Activated effector memory CD4-positive, alpha-beta T cell treated with Interleukin-2 at 50 U/mL for 16 hours (primary cell): ENCODE results near the gene CPLANE1.
"Not testable (repeated sequence)": the region's sequence is repeated elsewhere in the genome, so short reads cannot be mapped to it uniquely, and the experiment has no call there.

Source experiments
- DNase-seq: peaks from one replicate; pipeline ENCODE4 v3.0.0-alpha.2; 2020

The CPLANE1 gene

DNA sequence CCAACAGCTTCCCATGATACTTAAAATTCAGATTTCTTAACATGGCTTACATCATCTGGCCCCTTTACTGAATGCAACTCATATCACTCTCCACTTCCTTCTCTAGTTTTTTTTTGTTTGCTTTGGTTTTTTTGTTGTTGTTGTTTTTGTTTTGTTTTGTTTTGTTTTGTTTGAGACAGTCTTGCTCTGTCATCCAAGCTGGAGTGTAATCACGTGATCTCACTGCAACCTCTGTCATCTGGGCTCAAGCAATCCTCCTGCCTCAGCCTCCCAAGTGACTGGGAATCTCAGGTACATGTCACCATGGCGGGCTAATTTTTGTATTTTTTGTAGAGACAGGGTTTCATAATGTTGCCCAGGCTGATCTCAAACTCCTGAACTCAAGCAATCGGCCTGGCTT, 41.4 kb downstream of the CPLANE1 start:
- DNase-seq, result no peak

DNA sequence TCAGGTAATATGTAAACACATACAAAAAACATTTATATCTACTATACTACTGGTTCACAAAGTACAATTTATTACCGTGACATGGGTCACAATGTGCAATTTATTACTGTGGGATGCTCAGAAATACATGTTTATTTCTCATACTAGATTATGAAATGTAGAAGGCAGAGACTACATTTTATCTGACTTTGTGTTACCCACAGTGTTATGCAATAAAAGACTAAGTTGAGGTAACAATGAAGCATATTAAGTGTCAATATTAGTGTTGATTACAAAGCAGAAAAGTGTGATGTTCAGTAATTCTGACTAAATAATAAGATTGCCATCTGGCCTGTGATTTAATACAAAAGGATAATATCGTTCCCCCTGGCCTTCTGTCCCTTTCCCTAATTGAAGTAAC, 42.4 kb downstream of the CPLANE1 start:
- DNase-seq, result no peak

DNA sequence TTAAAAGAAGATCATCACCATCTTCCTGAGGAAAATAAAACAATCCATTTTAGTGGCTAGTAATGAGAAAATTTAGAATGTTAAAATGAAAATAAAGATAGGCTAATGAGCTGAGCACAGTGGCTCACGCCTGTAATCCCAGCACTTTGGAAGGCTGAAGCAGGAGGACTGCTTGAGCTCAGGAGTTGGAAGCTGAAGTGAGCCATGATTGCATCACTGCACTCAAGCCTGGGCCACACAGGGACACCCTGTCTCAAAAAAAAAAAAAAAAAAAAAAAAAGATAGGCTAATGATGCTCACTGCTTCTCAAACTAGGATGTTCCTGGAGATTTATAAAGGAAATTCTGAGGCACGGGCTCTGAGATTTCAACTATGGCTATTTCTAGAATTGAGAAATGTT, 50.3 kb downstream of the CPLANE1 start:
- no peak for DNase-seq

DNA sequence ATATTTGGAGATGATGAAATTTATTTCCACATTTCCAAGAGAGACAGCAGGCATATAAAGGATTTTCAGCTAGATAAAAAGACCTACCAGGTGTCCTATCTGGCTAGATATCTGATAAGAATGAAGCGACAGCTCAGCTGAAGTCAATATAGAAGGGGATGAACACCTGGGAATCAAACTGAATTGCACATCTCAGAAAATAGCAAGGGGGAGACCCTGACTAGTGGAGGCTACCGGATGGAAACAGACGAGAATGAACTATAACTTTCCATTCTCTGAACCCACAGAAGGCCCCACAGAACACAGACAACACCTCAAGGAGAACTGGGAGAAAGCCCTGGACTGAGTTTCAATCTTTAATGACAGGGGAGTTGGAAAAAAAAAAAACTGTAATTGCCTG, 51.1 kb downstream of the CPLANE1 start:
- DNase-seq, result no peak

DNA sequence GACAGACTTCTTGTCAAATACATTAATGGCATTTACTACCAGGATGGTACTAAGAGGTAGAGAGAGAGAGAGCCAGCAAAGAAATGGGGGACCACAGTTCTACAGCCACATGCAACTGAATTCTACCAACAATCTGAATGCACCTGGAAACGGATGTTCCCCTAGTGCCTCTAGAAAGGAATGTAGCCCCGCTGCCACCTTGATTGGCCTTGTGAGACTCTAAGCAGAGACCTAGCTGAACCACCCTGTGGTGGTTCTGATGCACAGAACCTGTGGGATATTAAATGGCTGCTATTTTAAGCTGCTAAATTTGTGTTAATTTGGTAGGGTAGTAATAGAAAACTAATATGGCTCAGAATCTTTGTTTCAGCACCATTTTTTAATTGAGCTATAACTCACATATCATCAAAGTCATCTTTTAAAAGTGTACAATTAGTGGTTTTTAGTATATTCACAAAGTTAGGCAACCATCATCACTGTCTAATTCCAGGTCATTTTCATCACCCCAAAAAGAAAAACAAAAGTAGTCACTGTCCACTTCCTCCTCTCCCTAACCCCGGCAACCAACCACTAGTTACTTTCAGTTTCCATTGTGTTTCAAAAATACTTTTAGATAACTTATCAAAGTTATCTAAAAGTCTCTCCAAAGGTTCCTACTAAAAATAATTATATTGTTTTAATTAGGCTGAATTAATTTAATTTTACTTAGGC, 51.7 kb downstream of the CPLANE1 start:
- no peak for DNase-seq

DNA sequence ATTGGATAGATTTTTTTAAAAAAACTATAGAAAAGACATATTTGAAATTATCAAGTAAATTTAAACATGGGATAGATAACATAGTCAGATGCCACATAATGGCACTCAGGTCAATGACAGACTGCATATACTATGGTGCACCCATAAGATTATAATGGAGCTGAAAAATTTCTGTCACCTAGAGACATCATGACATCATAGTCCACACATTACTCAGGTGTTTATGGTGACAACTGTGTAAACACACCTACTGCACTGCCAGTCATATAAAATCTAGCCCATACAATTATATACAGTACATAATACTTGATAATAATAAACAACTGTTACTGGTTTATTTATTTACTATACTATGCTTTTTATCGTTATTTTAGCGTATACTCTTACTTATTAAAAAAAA, 58.6 kb downstream of the CPLANE1 start:
- DNase-seq, result no peak

DNA sequence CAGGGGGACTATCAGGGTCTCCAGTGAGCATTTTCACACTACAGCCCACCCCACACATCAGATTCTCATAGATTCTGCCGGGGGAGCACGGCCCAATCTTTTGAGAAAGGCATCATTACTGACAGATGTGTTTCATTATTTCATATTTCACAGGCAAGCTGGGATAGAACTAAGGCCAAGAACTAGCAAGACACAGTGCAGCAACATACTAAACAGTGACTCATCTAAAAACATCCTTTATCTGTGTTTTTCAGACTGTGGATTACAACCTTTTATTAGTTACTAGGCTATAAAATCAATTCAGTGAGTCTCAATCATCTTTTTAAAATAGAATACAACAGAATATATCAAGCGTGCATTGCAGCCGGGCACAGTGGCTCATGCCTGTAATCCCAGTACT, 59.8 kb downstream of the CPLANE1 start:
- no peak for DNase-seq

DNA sequence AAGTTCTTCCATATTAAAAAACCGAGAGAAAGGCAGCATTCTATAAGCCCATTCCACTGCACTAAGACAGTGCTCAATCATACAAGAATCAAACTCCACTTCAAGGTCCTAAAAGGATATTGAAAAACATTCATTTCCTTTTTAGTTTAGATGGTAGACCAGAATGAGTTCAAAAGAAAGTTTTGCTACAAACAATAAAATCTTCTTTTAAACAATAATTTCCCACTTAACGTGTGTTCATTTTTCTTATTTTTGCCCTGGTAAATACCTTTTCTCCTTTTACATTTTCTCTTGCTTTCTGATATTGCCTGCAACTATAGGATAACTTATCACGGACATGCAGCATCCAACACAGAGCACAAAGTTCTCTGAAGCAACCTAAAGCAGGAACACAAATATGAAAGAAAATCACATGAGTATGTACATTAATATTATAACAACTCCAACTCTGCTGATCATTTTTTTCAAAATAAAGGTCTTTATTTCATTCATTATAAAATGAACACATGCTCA, 61.7 kb downstream of the CPLANE1 start:
- no peak for DNase-seq

DNA sequence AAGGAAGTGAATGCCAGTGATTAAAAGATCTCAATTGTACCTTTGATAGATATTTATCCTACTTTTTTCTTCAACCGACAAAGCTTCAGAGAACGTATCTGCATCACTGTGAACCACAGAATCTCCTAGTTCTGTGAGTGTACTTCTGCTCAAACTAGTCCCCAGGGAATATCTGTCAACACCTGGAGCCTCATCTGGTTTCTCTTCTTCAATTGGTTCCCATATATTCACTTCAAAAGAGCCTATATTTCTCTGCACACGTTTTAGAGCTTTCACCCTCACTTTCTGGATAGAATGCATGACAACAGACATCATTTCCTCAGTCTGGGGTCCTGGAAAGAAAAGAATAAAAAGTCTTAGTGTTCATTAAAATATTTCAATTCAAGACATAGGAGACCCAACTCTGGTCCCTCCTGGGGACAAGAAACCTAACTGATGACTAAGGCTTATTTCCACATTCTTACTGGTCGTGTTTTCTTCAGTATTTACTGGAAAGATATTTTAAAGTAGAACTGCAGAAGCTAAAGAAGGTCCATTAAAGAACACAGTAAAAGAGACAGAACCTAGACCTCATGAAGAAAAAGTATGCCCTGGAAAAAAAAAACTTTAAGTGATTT, 64.3 kb downstream of the CPLANE1 start:
- no peak for DNase-seq

DNA sequence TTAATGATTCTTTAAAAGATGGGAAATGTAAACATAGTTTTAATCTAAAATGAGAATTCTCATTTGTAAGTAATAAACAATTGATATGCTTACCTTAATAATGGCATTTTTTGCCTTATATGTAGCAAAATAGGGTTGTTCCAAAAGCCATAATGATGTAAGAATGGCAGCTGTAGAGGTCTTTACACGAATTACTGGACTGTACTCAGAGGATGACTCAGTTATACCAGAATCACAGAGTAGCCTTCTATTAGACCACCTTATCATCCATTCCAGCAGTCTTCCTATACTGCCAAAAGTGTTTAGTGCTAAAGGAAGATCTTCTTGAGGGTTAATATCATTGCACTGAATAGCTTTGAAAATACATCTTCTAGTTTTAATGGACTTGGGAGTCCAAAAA, 66.5 kb downstream of the CPLANE1 start:
- DNase-seq, result no peak

DNA sequence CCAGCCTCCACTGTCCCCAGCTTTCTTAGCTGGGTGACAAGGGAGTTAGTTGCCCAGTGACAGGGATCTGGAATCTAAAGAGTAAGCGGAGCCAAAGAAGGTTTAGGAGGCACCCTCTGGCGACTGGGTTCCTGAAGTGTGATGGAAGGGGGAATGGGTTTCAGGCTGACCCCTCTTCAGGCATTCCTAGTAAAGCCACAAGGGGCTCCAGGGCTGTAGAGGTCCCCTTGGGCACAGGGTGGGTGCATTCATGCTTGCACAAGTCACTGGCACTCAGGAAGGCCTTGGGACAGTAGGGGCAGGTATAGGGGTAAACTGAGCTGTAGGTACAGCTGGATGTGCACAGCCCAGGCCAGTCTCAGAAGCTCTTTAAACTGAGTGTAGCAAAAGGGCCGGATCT, 74.2 kb downstream of the CPLANE1 start:
- DNase-seq, result no peak

DNA sequence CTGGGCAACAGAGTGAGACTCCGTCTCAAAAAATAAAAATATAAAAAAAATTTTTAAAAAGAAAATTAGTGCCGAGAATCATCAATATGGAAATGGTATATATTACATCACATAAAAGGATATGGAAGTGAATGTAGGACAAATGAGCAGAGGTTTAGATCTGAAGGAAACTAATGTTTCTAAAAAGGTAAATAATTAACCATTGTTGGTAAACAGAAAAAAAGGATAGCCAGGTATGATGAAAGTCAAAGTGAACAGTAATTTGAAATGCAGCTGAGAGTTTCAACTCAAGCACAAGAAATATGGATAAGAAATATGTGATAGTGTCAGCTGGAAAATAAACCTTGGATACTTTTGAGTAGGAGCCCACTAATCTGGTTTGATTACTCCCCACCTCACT, 76.2 kb downstream of the CPLANE1 start:
- DNase-seq, result no peak

DNA sequence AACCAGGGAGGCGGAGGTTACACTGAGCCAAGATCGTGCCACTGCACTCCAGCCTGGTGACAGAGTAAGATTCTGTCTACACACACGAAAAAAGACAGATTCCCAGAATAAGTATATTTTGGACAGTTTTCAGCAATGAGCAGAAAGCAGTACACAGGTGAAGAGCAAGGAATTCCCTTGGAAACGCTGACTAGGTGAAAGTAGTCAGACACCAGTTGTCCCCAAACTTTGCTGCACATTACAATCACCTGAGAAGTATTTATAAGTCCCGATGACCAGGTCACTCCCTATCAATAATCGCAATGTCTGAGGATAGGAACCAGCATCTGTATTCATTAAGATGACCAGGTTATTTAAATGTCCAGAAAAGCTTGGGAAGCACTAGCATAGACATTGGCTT, 78.3 kb downstream of the CPLANE1 start:
- DNase-seq, result no peak

DNA sequence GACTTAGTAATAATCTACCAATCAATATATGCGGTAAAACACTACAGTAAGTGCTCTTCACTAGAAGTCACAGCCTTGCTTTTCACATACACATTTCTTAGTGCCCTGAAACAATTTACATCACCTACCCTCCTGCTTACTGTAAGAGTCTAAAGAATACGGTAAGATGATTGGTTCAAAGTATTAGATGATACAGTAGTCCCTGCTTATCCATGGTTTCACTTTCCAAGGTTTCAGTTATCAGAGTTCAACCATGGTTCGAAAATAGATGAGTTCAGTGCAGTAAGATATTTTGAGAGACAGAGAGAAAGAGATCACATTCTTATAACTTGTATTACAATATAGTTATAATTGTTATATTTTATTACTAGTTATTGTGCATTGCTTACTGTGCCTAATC, 83.0 kb downstream of the CPLANE1 start:
- no peak for DNase-seq

DNA sequence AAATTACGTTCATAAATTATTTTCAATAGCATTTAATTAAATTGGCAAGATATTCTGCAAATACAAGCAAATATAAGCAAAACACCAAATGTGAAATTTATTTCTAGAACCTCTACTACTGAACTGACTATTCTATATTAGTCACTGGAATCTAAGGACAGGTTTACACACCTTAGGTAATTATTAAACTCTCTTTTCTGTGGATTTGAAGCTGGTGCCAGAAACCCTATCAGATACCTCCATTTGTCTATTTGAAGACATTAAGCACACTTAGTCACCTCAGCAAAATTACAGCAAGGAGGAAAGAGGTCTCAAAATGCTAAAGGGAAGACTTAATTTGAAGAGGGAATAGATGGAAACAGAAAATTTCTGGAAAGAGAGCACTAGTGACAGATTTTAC, 83.4 kb downstream of the CPLANE1 start:
- no peak for DNase-seq

DNA sequence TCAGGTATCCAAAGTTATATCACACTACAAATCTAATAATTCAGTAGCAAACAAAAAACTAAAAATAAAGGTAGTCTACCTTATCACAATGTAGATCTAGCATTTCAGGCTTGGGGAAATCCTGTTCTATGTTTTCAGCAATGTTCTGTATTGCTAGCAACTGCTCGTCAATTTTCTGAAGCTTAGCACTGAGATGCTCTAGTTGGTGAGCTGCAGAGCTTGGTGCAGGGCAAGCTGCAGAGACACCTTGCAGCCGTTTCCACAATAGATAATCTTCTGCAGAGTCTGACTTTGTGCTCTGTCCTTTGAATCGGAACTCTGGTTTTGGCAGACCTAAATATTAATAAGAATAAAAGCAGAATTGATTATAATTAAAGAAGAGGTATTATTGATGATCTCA, 95.5 kb downstream of the CPLANE1 start:
- DNase-seq, result no peak

DNA sequence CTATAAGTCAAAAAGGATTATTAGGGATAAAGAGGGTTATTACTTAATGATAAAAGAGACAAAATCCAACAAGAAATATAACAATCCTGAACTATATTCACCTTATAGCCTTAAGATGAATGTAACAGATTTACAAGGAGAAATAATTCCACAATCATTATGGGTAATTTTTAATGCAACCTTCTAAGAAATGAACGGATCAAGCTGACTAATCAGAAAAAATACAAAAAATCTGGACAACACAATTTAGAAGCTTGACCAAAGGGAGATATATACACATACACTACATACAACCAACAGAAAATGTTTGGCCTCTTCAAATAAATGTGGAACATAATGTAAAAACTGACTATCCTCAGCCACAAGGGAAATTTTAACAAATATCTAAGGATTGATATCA, 102.3 kb downstream of the CPLANE1 start:
- no peak for DNase-seq

DNA sequence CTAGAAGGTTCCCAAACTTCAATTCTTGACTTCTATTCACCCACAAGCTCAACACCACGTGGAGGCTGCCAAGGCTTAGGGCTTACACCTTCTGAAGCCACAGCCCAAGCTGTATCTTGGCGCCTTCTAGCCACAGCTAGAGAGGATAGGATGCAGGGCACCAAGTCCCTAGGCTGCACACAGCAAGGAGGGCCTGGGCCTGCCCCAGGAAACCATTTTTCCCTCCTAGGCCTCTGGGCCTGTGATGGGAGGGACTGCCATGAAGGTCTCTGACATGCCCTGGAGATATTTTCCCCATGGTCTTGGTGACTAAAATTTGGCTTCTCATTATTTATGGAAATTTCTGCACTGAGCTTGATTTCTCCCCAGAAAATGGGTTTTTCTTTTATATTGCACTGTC, 112.5 kb downstream of the CPLANE1 start:
- DNase-seq, result no peak

DNA sequence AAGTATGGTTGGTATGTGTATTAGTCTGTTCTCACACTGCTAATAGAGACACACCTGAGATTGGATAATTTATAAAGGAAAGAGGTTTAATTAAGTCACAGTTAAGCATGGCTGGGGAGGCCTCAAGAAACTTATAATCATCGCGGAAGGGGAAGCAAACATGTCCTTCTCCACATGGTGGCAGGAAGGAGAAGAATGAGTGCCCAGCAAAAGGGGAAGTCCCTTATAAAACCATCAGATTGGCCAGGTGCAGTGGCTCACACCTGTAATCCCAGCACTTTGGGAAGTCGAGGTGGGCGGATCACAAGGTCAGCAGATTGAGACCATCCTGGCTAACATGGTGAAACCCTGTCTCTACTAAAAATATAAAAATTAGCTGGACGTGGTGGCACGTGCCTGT, 113.9 kb downstream of the CPLANE1 start:
- DNase-seq, result not testable (repeated sequence)

DNA sequence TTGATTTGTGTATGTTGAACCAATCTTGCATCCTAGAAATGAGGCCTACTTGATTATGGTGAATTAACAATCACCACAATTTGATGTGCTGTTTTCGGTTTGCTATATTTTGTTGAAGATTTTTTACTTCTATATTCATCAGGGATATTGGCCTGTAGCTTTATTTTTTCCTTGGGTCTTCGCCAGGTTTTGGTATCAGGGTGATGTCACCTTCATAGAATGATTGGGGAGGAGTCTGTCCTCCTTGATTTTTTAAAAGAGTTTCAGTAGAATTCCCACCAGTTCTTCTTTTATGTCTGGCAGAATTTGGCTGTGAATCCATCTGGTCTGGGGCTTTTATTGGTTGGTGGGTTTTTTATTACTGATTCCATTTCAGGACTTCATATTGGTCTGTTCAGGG, 115.2 kb downstream of the CPLANE1 start:
- no peak for DNase-seq

DNA sequence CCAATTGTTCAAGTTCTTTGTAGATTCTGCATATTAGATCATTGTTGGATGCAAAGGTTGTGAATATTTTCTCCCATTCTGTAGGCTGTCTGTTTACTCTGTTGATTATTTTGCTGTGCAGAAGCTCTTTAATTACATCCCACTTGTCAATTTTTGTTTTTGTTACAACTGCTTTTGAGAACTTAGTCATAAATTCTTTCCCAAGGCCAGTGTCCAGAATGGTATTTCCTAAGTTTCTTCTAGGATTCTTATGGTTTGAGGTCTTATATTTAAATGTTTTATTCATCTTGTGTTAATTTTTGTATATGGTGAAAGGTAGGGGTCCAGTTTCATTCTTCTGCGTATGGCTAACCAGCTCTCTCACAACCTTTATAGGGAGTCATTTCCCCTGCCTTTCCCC, 116.5 kb downstream of the CPLANE1 start:
- no peak for DNase-seq

DNA sequence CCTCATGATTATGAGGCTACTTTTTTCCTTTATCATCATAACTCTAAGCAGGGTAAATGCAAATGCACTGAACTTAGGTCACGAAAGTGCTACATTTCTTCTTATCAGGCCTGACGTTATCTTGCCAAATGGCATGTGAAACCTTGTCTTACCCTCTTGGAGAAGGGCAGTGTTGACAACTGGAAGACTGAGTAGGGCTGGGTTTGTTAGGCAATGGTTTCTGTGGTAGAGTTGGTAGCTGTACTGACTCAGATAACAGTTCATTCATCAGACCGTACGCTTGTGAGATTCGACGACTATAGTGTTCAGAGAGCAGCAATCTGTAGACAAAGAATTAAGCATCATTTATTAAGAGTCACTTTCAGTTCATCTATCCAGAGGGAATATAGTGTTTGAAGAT, 127.7 kb downstream of the CPLANE1 start:
- no peak for DNase-seq

DNA sequence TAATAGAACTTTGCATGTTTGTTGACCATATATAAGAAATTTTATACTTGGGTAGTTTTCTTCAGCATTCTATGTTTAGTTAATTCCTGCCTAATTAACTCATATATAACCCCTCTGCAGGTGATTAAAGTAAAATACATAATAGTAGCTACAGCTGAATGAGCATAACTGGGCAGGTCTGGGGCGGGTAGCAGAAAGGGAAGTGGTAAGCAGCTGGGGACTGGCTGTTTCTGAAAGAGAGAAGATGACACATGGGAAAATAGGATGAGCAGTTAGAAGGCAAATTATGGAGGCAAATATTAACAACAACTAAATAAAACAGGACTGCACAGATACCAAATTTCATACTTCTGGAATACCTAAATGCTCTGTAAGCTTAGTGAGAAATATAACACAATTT, 128.1 kb downstream of the CPLANE1 start:
- DNase-seq, result no peak

DNA sequence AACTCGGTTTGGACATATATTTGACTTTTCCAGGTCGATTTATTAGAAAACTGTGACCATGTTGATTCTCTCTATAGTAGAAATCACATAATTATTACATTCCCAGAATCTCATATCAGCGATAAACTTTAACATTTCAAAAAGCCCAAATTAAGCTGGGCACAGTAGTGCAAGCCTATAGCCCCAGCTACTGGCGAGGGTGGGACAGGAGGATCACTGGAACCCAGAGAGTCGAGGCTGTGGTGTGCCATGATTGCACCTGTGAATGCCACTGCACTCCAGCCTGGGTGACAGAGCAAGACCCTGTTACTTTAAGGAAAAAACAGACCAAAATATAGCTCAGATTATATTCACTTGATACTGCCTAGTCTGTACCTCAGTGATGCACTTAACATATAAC, 128.9 kb downstream of the CPLANE1 start:
- no peak for DNase-seq

DNA sequence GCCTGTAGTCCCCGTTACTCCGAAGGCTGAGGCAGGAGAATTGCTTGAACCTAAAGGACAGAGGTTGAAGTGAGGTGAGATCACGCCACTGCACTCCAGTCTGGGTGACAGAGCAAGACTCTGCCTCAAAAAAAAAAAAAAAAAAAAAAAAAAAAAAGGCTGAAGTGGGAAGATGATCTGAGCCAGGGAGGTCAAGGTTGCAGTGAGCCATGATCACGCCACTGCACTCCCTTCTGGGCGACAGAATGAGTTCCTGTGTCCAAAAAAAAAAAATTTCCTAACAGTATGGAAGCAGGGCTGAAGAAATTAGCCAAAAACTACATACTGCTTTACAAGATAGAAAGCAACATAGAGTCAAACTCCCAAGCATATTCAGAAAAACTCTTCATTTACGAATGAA, 132.8 kb downstream of the CPLANE1 start:
- DNase-seq, result no peak
